Measurements from ENCODE around the gene ZNF407.

GRCh38 chr18:75067996-75068645, 470.5 kb downstream of the ZNF407 start:
- no peak for TF ChIP-seq SUZ12 (IDR thresholded peaks at IDR 0.05; ENCODE audit: extremely low read depth, insufficient read depth, insufficient read length)
- no peak for TF ChIP-seq ZNF274 (IDR thresholded peaks at IDR 0.05; ENCODE audit: low read depth, low read length)
- TF ChIP-seq YY1 (IDR thresholded peaks at IDR 0.05; ENCODE audit: insufficient read depth, insufficient read length): no peak

Measured in NT2/D1 (cell line).